Measurements from ENCODE around the gene LRCOL1.
A peak's percentile ranks its signal among the peaks of the same experiment; 100 is the strongest.

Gene LRCOL1

DNA sequence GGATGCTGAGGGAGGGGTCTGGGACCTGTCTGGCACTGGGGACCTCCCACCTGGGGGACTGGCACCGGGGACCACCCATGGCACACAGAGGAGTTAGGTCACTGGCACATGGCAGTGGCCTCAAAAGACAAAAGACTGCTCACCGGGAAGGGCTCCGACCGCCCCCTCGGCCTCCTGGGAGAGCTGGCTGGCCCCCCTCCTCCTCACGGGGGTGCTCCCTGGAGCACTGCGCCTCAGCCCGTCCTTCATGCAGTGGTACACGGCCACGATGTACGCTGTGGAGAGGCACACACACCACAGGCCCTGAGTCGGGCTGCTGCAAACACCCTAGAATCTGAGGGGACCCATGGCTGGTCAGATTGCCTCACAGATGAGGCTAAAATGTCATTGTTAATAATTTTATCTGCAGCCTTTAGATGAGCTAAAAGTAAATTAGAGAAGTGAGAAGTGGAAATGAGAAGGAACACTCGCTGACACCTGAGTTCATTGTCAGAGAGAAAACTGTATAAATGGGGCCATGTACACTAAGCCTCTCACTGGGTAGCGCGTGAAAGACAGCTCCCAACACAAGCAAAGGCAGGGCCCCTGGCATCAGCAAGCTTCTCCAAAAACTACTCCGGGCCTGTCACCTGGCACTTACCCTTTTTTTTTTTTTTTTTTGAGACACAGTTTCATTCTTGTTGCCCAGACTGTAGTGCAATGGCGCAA, 22.3 kb upstream of the LRCOL1 start:
- H3K9me3 ChIP-seq (replicated peaks in 1 of 11): no peaks in the 10 kb centered on the region
- no peaks in the 10 kb centered on the region for H3K27me3 ChIP-seq
- H3K4me1 ChIP-seq: peaks cover 0 to 25% (median 19%) of the 10 kb centered on the region in 10 experiments; a peak in 15 of 20 replicates
- H4K20me1 ChIP-seq: peaks cover 0 to 63% (median 19%) of the 10 kb centered on the region in 11 experiments; a peak in 16 of 22 replicates
- H3K36me3 ChIP-seq: peaks cover 83 to 100% (median 99%) of the 10 kb centered on the region in 11 experiments
- no peak overlapping the region for H3K4me3 ChIP-seq
- H3K9ac ChIP-seq: no peak overlapping the region
- H3K4me2 ChIP-seq: no peak overlapping the region
- TF ChIP-seq Cebpa-rat (IDR thresholded peaks at IDR 0.05): no peak
- no peak overlapping the region for H3K27ac ChIP-seq

DNA sequence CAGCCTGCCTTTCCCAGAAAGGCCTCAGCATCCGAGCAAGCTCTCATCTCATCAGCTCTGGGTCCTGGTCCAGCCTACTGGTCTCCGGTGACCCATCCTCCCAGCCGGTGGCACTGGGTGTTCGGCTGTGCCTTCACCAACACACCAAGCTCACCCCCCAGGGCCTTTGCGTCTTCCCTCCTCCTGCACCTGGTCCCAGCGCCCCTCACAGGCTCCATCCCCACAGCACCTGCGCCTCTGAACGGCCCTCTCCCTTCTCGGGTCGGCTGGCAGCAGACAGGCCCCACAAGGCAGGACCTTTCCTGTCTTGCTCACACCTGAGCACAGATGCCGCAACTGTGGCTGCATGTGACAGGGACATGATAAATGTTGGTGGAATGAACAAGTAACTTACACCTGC, 21.3 kb upstream of the LRCOL1 start:
- H3K27me3 ChIP-seq: no peaks in the 10 kb centered on the region
- no peak overlapping the region for H3K4me3 ChIP-seq
- peaks cover 73 to 100% (median 99%) of the 10 kb centered on the region in 11 experiments for H3K36me3 ChIP-seq
- H3K4me2 ChIP-seq: no peak overlapping the region
- no peak overlapping the region for H3K27ac ChIP-seq
- H3K4me1 ChIP-seq: peaks cover 0 to 15% (median 9%) of the 10 kb centered on the region in 10 experiments; a peak in 15 of 20 replicates
- no peak for TF ChIP-seq Cebpa-rat (IDR thresholded peaks at IDR 0.05)
- H3K9ac ChIP-seq: no peak overlapping the region
- no peaks in the 10 kb centered on the region for H3K9me3 ChIP-seq (replicated peaks in 1 of 11)
- H4K20me1 ChIP-seq: peaks cover 0 to 53% (median 11%) of the 10 kb centered on the region in 11 experiments; a peak in 13 of 22 replicates

DNA sequence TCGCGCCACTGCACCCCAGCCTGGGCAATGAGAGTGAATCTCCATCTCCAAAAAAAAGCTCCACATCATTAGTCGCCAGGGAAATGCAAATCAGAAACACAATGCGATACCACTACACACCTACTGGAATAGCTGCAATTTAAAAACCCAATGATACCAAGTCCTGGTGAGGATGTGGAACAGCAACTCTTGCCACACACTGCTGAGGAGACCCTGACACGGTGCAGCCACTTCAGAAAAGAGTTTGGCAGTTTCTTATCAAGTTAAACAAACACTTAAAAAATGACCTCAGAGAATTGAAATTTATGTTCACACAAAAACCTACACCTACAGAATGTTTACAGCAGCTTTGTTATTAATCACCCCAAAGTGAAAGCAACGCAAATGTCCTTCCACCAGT, 20.3 kb upstream of the LRCOL1 start:
- Histone ChIP-seq H3K9ac (no peak overlapping the region), H3K4me1 (peaks cover 0 to 5% (median under 1%) of the 10 kb centered on the region in 10 experiments; a peak in 9 of 20 replicates), H3K36me3 (peaks cover 70 to 100% (median 98%) of the 10 kb centered on the region in 11 experiments), H4K20me1 (peaks cover 0 to 53% (median 16%) of the 10 kb centered on the region in 11 experiments; a peak in 12 of 22 replicates), H3K4me3 (no peak overlapping the region), H3K27ac (no peak overlapping the region), H3K27me3 (no peaks in the 10 kb centered on the region), H3K9me3 (replicated peaks in 1 of 11) (no peaks in the 10 kb centered on the region), H3K4me2 (no peak overlapping the region)
- no peak for TF ChIP-seq Cebpa-rat (IDR thresholded peaks at IDR 0.05)

DNA sequence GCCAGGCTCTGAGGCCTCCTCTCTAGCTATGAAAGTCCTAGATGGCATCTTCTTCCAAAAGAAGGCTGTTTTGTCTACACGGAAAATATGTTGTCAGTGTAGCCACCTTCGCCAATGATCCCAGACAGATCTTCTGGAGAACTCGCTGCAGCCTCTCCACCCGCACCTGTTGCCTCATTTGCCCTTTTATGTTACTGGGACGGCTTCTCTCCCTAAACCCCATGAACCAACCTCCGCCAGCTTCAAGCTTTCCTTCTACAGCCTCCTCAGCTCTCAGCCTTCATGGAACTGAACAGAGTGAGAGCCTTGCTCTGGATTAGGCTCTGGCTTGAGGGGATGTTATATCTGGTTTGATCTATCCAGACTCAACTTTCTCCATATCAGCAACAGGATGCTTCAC, 18.9 kb upstream of the LRCOL1 start:
- H3K36me3 ChIP-seq: peaks cover 70 to 100% (median 98%) of the 10 kb centered on the region in 11 experiments

DNA sequence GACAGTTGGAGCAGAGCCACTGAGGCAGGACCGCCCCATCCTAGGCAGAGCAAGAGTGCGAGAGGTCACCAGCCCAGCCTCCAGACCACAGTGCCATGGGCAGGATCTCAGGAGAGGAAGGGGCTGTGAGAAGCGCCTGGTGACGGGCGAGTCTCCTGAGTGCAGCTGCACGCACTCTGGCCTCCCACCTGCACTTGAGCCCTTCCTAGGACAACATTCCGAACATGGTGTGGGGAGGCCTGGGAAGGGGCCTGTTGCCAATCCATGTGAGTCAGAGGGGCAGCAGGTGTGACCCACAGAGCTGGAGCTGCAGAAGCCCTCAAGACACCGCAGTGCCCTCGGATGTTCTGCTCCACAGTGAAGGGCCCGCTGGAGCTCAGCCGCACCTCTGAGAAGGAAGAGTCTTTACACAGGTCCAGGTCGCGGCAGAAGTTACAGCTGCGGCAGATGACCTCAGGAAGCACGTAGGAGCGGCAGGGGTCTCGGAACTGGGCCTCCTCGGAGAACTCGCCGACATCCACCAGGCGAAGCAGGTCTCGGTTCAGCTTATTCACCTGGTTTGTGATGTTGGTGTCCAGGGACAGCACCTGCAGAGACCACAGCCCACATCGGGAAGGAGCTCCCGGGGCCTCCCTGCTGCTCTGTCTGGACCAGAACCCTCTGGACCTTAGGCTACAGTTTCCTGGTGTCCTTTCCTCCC, 15.5 kb upstream of the LRCOL1 start:
- no peaks in the 10 kb centered on the region for H3K9me3 ChIP-seq (replicated peaks in 1 of 11)
- H3K4me3 ChIP-seq: no peak overlapping the region
- peaks cover 0 to 74% (median 37%) of the 10 kb centered on the region in 11 experiments; a peak in 15 of 22 replicates for H4K20me1 ChIP-seq
- H3K4me1 ChIP-seq: peaks cover 0 to 7% (median 0%) of the 10 kb centered on the region in 10 experiments; a peak in 1 of 20 replicates
- H3K9ac ChIP-seq: no peak overlapping the region
- peaks cover 44 to 84% (median 80%) of the 10 kb centered on the region in 11 experiments for H3K36me3 ChIP-seq
- H3K27me3 ChIP-seq: peaks cover 2 to 8% (median 6%) of the 10 kb centered on the region in 11 experiments; a peak in 17 of 22 replicates
- no peak for TF ChIP-seq Cebpa-rat (IDR thresholded peaks at IDR 0.05)
- no peak overlapping the region for H3K27ac ChIP-seq
- no peak overlapping the region for H3K4me2 ChIP-seq

More for the DNA sequence above, 18.9 kb upstream of the LRCOL1 start:
- H3K4me2 ChIP-seq: no peak overlapping the region
- no peaks in the 10 kb centered on the region for H3K9me3 ChIP-seq (replicated peaks in 1 of 11)
- TF ChIP-seq Cebpa-rat (IDR thresholded peaks at IDR 0.05): no peak
- H3K4me3 ChIP-seq: no peak overlapping the region
- H3K9ac ChIP-seq: no peak overlapping the region
- H4K20me1 ChIP-seq: peaks cover 0 to 53% (median 17%) of the 10 kb centered on the region in 11 experiments; a peak in 13 of 22 replicates
- H3K27ac ChIP-seq: no peak overlapping the region
- H3K27me3 ChIP-seq: no peaks in the 10 kb centered on the region
- H3K4me1 ChIP-seq: no peaks in the 10 kb centered on the region

DNA sequence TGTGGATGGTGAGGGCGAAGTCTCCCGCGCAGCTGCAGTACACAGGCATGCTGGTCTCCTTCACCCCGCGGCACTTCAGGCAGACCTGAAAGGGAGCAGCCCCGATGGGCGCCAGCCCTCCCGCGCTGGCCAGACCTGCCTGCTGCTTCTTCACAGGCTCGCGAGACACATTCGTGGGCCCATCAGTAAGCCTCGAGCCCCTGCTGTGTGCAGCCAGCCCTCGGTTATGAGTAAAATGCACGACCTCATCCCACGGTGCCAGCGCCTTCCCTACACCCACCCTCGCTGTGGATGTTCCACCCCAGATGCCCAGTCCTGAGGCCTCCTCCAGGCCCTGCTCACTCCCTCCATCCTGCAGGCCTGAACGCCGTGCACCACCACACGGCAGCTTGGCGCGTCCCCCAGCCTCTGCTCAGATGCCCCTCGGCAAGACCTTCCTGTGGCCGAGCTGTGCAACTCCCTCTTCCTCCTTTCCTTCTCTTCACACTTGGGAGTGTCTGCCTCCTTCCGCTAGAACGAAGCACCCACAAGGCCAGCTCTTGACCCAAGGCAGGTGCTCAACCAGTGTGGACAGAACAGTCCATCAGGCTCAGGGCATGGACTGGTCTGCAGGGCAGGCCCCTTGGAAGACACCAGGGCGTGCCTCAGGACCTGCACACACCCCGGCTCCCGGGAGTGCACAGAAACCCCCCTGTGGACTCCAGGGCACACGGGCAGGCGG, 14.7 kb upstream of the LRCOL1 start:
- Histone ChIP-seq H3K9me3 (replicated peaks in 1 of 11) (no peaks in the 10 kb centered on the region), H3K27me3 (peaks cover 10 to 17% (median 14%) of the 10 kb centered on the region in 11 experiments; a peak in 20 of 22 replicates), H3K4me1 (peaks cover 0 to 7% (median 0%) of the 10 kb centered on the region in 10 experiments; a peak in 1 of 20 replicates), H3K9ac (no peak overlapping the region), H3K36me3 (peaks cover 36 to 76% (median 72%) of the 10 kb centered on the region in 11 experiments), H3K27ac (no peak overlapping the region), H4K20me1 (peaks cover 0 to 75% (median 44%) of the 10 kb centered on the region in 11 experiments; a peak in 15 of 22 replicates), H3K4me3 (no peak overlapping the region), H3K4me2 (no peak overlapping the region)
- TF ChIP-seq Cebpa-rat (IDR thresholded peaks at IDR 0.05): no peak

DNA sequence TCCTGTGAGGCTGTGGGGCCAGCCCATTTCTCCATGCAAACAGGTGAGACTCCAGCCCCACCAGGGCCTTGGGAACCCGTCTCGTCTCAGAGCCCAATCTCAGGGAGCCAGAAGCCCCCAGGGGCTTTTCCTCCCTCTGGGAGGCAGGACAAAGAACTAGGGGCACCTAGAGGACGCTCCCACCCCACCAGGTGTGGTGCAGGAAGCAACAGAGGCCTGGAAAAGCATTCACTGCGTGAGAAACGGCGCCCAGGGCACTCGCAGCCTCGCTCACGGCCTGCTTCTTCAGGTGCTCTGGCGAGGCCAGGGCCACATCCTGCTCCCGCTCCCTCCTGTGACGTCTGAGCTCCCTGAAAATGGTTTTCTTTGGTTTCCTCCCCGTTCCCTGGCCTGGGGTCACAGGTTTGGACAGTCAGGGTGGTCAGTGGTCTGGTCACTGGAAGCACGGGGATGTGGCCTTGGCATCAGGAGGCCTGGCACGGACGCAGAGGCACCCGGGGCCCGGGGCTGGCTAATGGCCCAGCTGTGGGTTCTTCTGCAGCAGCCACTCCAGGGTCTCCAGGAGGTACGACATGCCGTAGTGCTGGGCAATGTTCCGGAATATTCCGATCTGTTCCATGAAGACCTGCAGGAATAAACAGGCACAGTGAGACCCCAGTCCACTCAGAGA, 13.9 kb upstream of the LRCOL1 start:
- peaks cover 28 to 69% (median 65%) of the 10 kb centered on the region in 11 experiments for H3K36me3 ChIP-seq
- H3K27ac ChIP-seq: no peak overlapping the region
- peaks cover 17 to 24% (median 22%) of the 10 kb centered on the region in 11 experiments; a peak in 20 of 22 replicates for H3K27me3 ChIP-seq

More for the DNA sequence above, 13.9 kb upstream of the LRCOL1 start:
- Histone ChIP-seq H3K4me3 (no peak overlapping the region), H3K4me1 (peaks cover 0 to 7% (median 0%) of the 10 kb centered on the region in 10 experiments; a peak in 1 of 20 replicates), H3K9ac (0 out of 22 replicates have a peak overlapping the region, but pooled peaks of 1 of the 11 experiments have one; percentile 6), H3K9me3 (replicated peaks in 1 of 11) (no peaks in the 10 kb centered on the region), H4K20me1 (peaks cover 0 to 70% (median 44%) of the 10 kb centered on the region in 11 experiments; a peak in 15 of 22 replicates), H3K4me2 (no peak overlapping the region)
- TF ChIP-seq Cebpa-rat (IDR thresholded peaks at IDR 0.05): no peak
